ENCODE results near the gene CD1B.
"Not testable (repeated sequence)": the region's sequence is repeated elsewhere in the genome, so short reads cannot be mapped to it uniquely, and the experiment has no call there.

CD1B gene

GRCh38 chr1:158289811-158290210, 41.5 kb downstream of the CD1B start, which contains the start of gene CD1C:
TSS of gene CD1C (plus strand) at chr1:158289923. CDS start at chr1:158290065, 142 bp downstream.
- DNase-seq (ENCODE audit: low spot score): no peak
- no peak for TF ChIP-seq CTCF (IDR thresholded peaks at IDR 0.05; ENCODE audit: extremely low read depth, missing control alignments)

GRCh38 chr1:158286941-158287346, 44.4 kb downstream of the CD1B start:
- peak; percentile 8 for DNase-seq (ENCODE audit: low spot score)

GRCh38 chr1:158286487-158286886, 44.8 kb downstream of the CD1B start:
- DNase-seq (ENCODE audit: low spot score): no peak
- TF ChIP-seq CTCF (IDR thresholded peaks at IDR 0.05; ENCODE audit: extremely low read depth, missing control alignments): no peak

More at GRCh38 chr1:158286941-158287346, 44.4 kb downstream of the CD1B start:
- no peak for TF ChIP-seq CTCF (IDR thresholded peaks at IDR 0.05; ENCODE audit: extremely low read depth, missing control alignments)

GRCh38 chr1:158285756-158286241, 45.5 kb downstream of the CD1B start:
- peak; percentile 53 for DNase-seq (ENCODE audit: low spot score)
- no peak for TF ChIP-seq CTCF (IDR thresholded peaks at IDR 0.05; ENCODE audit: extremely low read depth, missing control alignments)

GRCh38 chr1:158283965-158284364, 47.4 kb downstream of the CD1B start:
- TF ChIP-seq CTCF (IDR thresholded peaks at IDR 0.05; ENCODE audit: extremely low read depth, missing control alignments): no peak
- DNase-seq (ENCODE audit: low spot score): peak; percentile 20

- DNase-seq (ENCODE audit: low spot score): not testable (repeated sequence)
Measured at GRCh38 chr1:158282421-158282820, 48.9 kb downstream of the CD1B start.
